H9 (cell line): ENCODE measurements around the gene RSBN1L. TPM values are rescaled to one million over a fixed set of nuclear protein-coding genes. Genes with fewer than 3 reads are reported as not detected.

Experiments used
- DNase-seq: peaks from one replicate; pipeline ENCODE4 v3.0.0-alpha.2; 2017
- H2AFZ ChIP-seq: one replicate; pipeline ENCODE4 v1.6.1; 2013; ENCODE audit warnings: mild to moderate bottlenecking, low read length, control low read depth, moderate library complexity
- H2AK5ac ChIP-seq: 2 replicates; pipeline ENCODE4 v1.6.1; 2013; ENCODE audit warnings: low read length, control low read depth, mixed read lengths; ENCODE audit not compliant: insufficient read length
- H2BK120ac ChIP-seq: one replicate; pipeline ENCODE4 v1.6.1; 2013; ENCODE audit warnings: low read depth, mild to moderate bottlenecking, low read length, control low read depth, inconsistent platforms; ENCODE audit not compliant: poor library complexity, severe bottlenecking
- H2BK12ac ChIP-seq: 2 replicates; pipeline ENCODE4 v1.6.1; 2013; ENCODE audit warnings: low read length, control low read depth, mixed read lengths, low read depth; ENCODE audit not compliant: insufficient read length
- H2BK15ac ChIP-seq: 2 replicates; pipeline ENCODE4 v1.6.1; 2013; ENCODE audit warnings: low read depth, low read length, control low read depth
- H2BK20ac ChIP-seq: one replicate; pipeline ENCODE4 v1.6.1; 2013; ENCODE audit warnings: low read depth, mild to moderate bottlenecking, low read length, control low read depth, inconsistent platforms; ENCODE audit not compliant: poor library complexity, severe bottlenecking
- H2BK5ac ChIP-seq: 2 replicates; pipeline ENCODE4 v1.6.1; 2013; ENCODE audit warnings: low read length, control low read depth, mixed read lengths; ENCODE audit not compliant: insufficient read length
- H3K14ac ChIP-seq: 2 replicates; pipeline ENCODE4 v1.6.1; 2013; ENCODE audit warnings: low read length, control low read depth; ENCODE audit not compliant: insufficient read depth
- H3K18ac ChIP-seq: 2 replicates; pipeline ENCODE4 v1.6.1; 2013; ENCODE audit warnings: low read depth, mild to moderate bottlenecking, mixed read lengths, low read length, control low read depth; ENCODE audit not compliant: insufficient read length
- H3K23ac ChIP-seq: 2 replicates; pipeline ENCODE4 v1.6.1; 2013; ENCODE audit warnings: low read length, control low read depth, mixed read lengths, low read depth; ENCODE audit not compliant: insufficient read length
- H3K23me2 ChIP-seq: 2 replicates; pipeline ENCODE4 v1.6.1; 2013; ENCODE audit warnings: low read depth, mild to moderate bottlenecking, mixed read lengths, low read length, control low read depth; ENCODE audit not compliant: insufficient read length, poor library complexity, severe bottlenecking
- H3K27ac ChIP-seq: 2 replicates; pipeline ENCODE4 v1.5.1; 2013; ENCODE audit warnings: low read length, control low read depth, mixed read lengths, low read depth; ENCODE audit not compliant: insufficient read length
- H3K27me3 ChIP-seq: 2 replicates; pipeline ENCODE4 v1.6.1; 2013; ENCODE audit warnings: low read length, control low read depth, inconsistent platforms; ENCODE audit not compliant: insufficient read depth
- H3K4ac ChIP-seq: 2 replicates; pipeline ENCODE4 v1.6.1; 2013; ENCODE audit warnings: low read depth, mild to moderate bottlenecking, control low read depth, inconsistent platforms, low read length, moderate library complexity
- H3K4me1 ChIP-seq: 2 replicates; pipeline ENCODE4 v1.6.1; 2013; ENCODE audit warnings: low read length, control low read depth, inconsistent platforms; ENCODE audit not compliant: insufficient read depth
- H3K4me2 ChIP-seq: 2 replicates; pipeline ENCODE4 v1.6.1; 2013; ENCODE audit warnings: low read length, control low read depth, mixed read lengths; ENCODE audit not compliant: insufficient read length, insufficient read depth
- H3K56ac ChIP-seq: 2 replicates; pipeline ENCODE4 v1.6.1; 2013; ENCODE audit warnings: low read depth, mild to moderate bottlenecking, mixed read lengths, low read length, control low read depth; ENCODE audit not compliant: insufficient read length
- H3K79me1 ChIP-seq: 2 replicates; pipeline ENCODE4 v1.6.1; 2013; ENCODE audit warnings: low read depth, mild to moderate bottlenecking, moderate library complexity, low read length, control low read depth, inconsistent platforms; ENCODE audit not compliant: insufficient read depth, poor library complexity, severe bottlenecking
- H3K79me2 ChIP-seq: 2 replicates; pipeline ENCODE4 v1.6.1; 2013; ENCODE audit warnings: low read length, control low read depth, inconsistent platforms; ENCODE audit not compliant: insufficient read depth
- H3K9ac ChIP-seq: 2 replicates; pipeline ENCODE4 v1.6.1; 2013; ENCODE audit warnings: low read length, control low read depth, mixed read lengths; ENCODE audit not compliant: insufficient read length; ENCODE audit errors: extremely low read depth
- H3K9me3 ChIP-seq: one replicate; pipeline ENCODE4 v1.6.1; 2013; ENCODE audit warnings: low read depth, low read length, inconsistent platforms; ENCODE audit not compliant: control insufficient read depth
- H3T11ph ChIP-seq: one replicate; pipeline ENCODE4 v1.6.1; 2013; ENCODE audit warnings: mild to moderate bottlenecking, low read length, control low read depth, inconsistent platforms
- H4K20me1 ChIP-seq: one replicate; pipeline ENCODE4 v1.6.1; 2013; ENCODE audit not compliant: control insufficient read depth, insufficient read length, insufficient read depth
- H4K5ac ChIP-seq: 2 replicates; pipeline ENCODE4 v1.6.1; 2013; ENCODE audit warnings: low read depth, mild to moderate bottlenecking, mixed read lengths, low read length, control low read depth; ENCODE audit not compliant: insufficient read length
- H4K8ac ChIP-seq: replicated peaks from 2 replicates; pipeline ENCODE4 v1.6.1; 2013; ENCODE audit warnings: low read length, control low read depth, mixed read lengths, low read depth; ENCODE audit not compliant: insufficient read length
- H4K91ac ChIP-seq: 2 replicates; pipeline ENCODE4 v1.6.1; 2013; ENCODE audit warnings: low read depth, mild to moderate bottlenecking, moderate library complexity, mixed read lengths, low read length, control low read depth; ENCODE audit not compliant: insufficient read length
- H3K27ac Mint-ChIP-seq, 3 experiments: 2 replicates in 2 of 3; 3 replicates in 1 of 3; pipeline ENCODE4 v1.8.0; 2020 to 2021; ENCODE audit warnings: mixed read lengths in 3 of 3, mild to moderate bottlenecking in 1 of 3, moderate library complexity in 1 of 3
- H3K27me3 Mint-ChIP-seq: 2 replicates; pipeline ENCODE4 v1.8.0; 2021; ENCODE audit warnings: low read depth, mild to moderate bottlenecking, moderate library complexity, mixed read lengths
- H3K36me3 Mint-ChIP-seq, 3 experiments: 2 replicates in 2 of 3; 3 replicates in 1 of 3; pipeline ENCODE4 v1.8.0; 2020 to 2021; ENCODE audit warnings: low read depth in 3 of 3, mixed read lengths in 3 of 3; ENCODE audit not compliant: insufficient read depth in 1 of 3
- H3K4me1 Mint-ChIP-seq, 2 experiments: 2 replicates each; pipeline ENCODE4 v1.8.0; 2020; ENCODE audit warnings: mixed read lengths in 2 of 2
- H3K4me3 Mint-ChIP-seq, 2 experiments: 2 replicates in 1 of 2; 3 replicates in 1 of 2; pipeline ENCODE4 v1.8.0; 2020 to 2021; ENCODE audit warnings: mild to moderate bottlenecking in 2 of 2, mixed read lengths in 2 of 2, moderate library complexity in 1 of 2
- H3K9me3 Mint-ChIP-seq, 2 experiments: 2 replicates in 1 of 2; 3 replicates in 1 of 2; pipeline ENCODE4 v1.8.0; 2020; ENCODE audit warnings: mild to moderate bottlenecking in 2 of 2, mixed read lengths in 2 of 2, moderate library complexity in 1 of 2
- CTCF ChIP-seq: fragments of 200-600 bp; sonication (generic); conservative IDR thresholded peaks from 3 replicates; pipeline ENCODE4 v1.8.0; 2021; ENCODE audit warnings: antibody characterized with exemption, mild to moderate bottlenecking
- WGBS: extraction: QIAGEN DNeasy Blood & Tissue Kit; methylation state at CpG from one replicate; pipeline ENCODE4 v1.1.7; 2013; ENCODE audit warnings: missing lambda C conversion rate, low lambda C conversion rate, mixed read lengths; ENCODE audit not compliant: insufficient read length; ENCODE audit errors: extremely low coverage; 5-methylcytosine and 5-hydroxymethylcytosine counted together
- total RNA-seq: library from RNA; stranded (reverse); gene quantifications from 2 replicates; pipeline ENCODE4 v1.2.1, GENCODE V29; 2021

Gene RSBN1L
- total RNA-seq, 1 experiment from 2014 or later, result 20.6 TPM

- H3K9me3 ChIP-seq, result no peaks in the 10 kb centered on the region
- no peaks in the 10 kb centered on the region for H3K27me3 ChIP-seq
Measured at GRCh38 chr7:77743518-77743917, 47.3 kb downstream of the RSBN1L start.

More at GRCh38 chr7:77743518-77743917, 47.3 kb downstream of the RSBN1L start:
- no peaks in the 10 kb centered on the region for H3K4me1 ChIP-seq
- no peak overlapping the region for H2BK12ac ChIP-seq
- no peak overlapping the region for H4K91ac ChIP-seq
- no peak overlapping the region for H3K27ac ChIP-seq
- Mint-ChIP-seq H3K36me3 (peaks cover 6 to 31% (median 11%) of the 10 kb centered on the region in 3 experiments; a peak in 6 of 7 replicates), H3K9me3 (no peaks in the 10 kb centered on the region), H3K4me1 (peaks cover 2 to 4% of the 10 kb centered on the region in 2 experiments; a peak in 2 of 4 replicates), H3K4me3 (no peak overlapping the region), H3K27me3 (no peaks in the 10 kb centered on the region), H3K27ac (no peak overlapping the region)
- H3K79me1 ChIP-seq, result no peaks in the 10 kb centered on the region
- H3K79me2 ChIP-seq, result no peaks in the 10 kb centered on the region
- H3K4me2 ChIP-seq, result no peak overlapping the region
- no peak overlapping the region for H2AFZ ChIP-seq
- H3K4ac ChIP-seq, result no peak overlapping the region
- H2AK5ac ChIP-seq, result no peak overlapping the region
- no peak overlapping the region for H3T11ph ChIP-seq
- H3K56ac ChIP-seq, result no peak overlapping the region
- no peak overlapping the region for H3K23ac ChIP-seq
- H3K9ac ChIP-seq, result no peak overlapping the region
- TF ChIP-seq CTCF, result no peak
- H4K8ac ChIP-seq, result no peak overlapping the region
- no peak overlapping the region for H2BK15ac ChIP-seq
- H2BK20ac ChIP-seq, result no peak overlapping the region
- H2BK5ac ChIP-seq, result no peak overlapping the region
- no peak overlapping the region for H3K18ac ChIP-seq
- H3K23me2 ChIP-seq, result no peaks in the 10 kb centered on the region
- no CpG with 5 or more reads among the region's 1 CpG for WGBS
- H4K5ac ChIP-seq, result no peak overlapping the region
- no peak for DNase-seq
- H3K14ac ChIP-seq, result no peak overlapping the region
- H2BK120ac ChIP-seq, result no peak overlapping the region
- H4K20me1 ChIP-seq, result no peaks in the 10 kb centered on the region
